Right lobe of liver (tissue), 6 donors: ENCODE measurements around the gene PLXNB3. TPM values are rescaled to one million over a fixed set of nuclear protein-coding genes. Genes with fewer than 3 reads are reported as not detected.

ENCODE experiments used
- ATAC-seq, 4 donors: fragments of 200-7000 bp; cut with Tn5 transposase; one replicate each; pipeline ENCODE4 v1.9.1; 2020; ENCODE audit warnings: mild to moderate bottlenecking in 4 of 4, moderate library complexity in 4 of 4
- DNase-seq, 3 donors: peaks; one replicate each; pipeline ENCODE4 v3.0.0-alpha.2; 2020
- H3K27ac ChIP-seq, 3 donors: fragments of 200-600 bp; one replicate each; pipeline ENCODE4 v1.8.0; 2022
- H3K27me3 ChIP-seq, 2 donors: fragments of 200-600 bp; one replicate each; pipeline ENCODE4 v1.8.0; 2022
- H3K36me3 ChIP-seq, 4 donors: fragments of 200-600 bp; sonication (generic) in 1 of 4; one replicate each; pipeline versions ENCODE4 v1.5.1 to v1.8.0; 2017 to 2022; ENCODE audit warnings: control low read depth in 1 of 4
- H3K4me1 ChIP-seq, 4 donors: fragments of 200-600 bp; sonication (generic) in 1 of 4; one replicate each; pipeline versions ENCODE4 v1.5.1 to v1.8.0; 2017 to 2022; ENCODE audit warnings: control low read depth in 1 of 4
- H3K4me3 ChIP-seq, 3 donors: fragments of 200-600 bp; one replicate each; pipeline ENCODE4 v1.8.0; 2022
- H3K9me3 ChIP-seq, 4 donors: fragments of 200-600 bp; sonication (generic) in 1 of 4; one replicate each; pipeline versions ENCODE4 v1.5.1 to v1.8.0; 2017 to 2022; ENCODE audit warnings: control low read depth in 1 of 4
- CTCF ChIP-seq, 4 donors: fragments of 200-600 bp in 3 of 4; fragments of 450-650 bp in 1 of 4; IDR thresholded peaks; one replicate each; pipeline versions ENCODE4 v1.5.1 to v1.8.0; 2016 to 2022; ENCODE audit warnings: antibody characterized with exemption in 4 of 4, mild to moderate bottlenecking in 2 of 4
- POLR2A ChIP-seq: fragments of 450-650 bp; IDR thresholded peaks from one replicate; pipeline ENCODE4 v1.6.1; 2017; ENCODE audit warnings: antibody characterized with exemption, mild to moderate bottlenecking
- WGBS: methylation state at CpG from one replicate; pipeline ENCODE4 v1.1.6; 2018; ENCODE audit warnings: low coverage, low lambda C conversion rate; ENCODE audit not compliant: insufficient coverage; ENCODE audit errors: missing lambda C conversion rate; 5-methylcytosine and 5-hydroxymethylcytosine counted together
- intact Hi-C, 2 donors: fragments of 100-400 bp; cut with DNase I; formaldehyde crosslinking; loops; one replicate each; pipeline versions ENCODE4 v1.11.2 to v1.14.1; 2022
- total RNA-seq, 6 experiments: library from RNA; depleted of rRNA in 2 of 6; stranded (reverse); fragments of >200 nt in 2 of 6; fragmentation: NEBNext Ultra II Directional in 3 of 6; extraction: Animal tissue kit (Norgen Biotek cat#: 25700) in 3 of 6; gene quantifications; one replicate each; pipeline versions ENCODE4 v1.1.0 to v1.2.4, GENCODE V29; 2016 to 2023
- donor health status: DM: no; HTN: yes; CAD: no.
- donor health status: DM: no; HTN: no; CAD: no.
- donor health status: DM: no; HTN: no; CAD: no.
- donor health status: DM: no; HTN: yes; CAD: no.
- donor health status: DM: no; HTN: yes; CAD: no.

Gene PLXNB3
- total RNA-seq, 6 experiments from 2014 or later, result 0.55 to 1.7 (median 0.94) TPM

DNA sequence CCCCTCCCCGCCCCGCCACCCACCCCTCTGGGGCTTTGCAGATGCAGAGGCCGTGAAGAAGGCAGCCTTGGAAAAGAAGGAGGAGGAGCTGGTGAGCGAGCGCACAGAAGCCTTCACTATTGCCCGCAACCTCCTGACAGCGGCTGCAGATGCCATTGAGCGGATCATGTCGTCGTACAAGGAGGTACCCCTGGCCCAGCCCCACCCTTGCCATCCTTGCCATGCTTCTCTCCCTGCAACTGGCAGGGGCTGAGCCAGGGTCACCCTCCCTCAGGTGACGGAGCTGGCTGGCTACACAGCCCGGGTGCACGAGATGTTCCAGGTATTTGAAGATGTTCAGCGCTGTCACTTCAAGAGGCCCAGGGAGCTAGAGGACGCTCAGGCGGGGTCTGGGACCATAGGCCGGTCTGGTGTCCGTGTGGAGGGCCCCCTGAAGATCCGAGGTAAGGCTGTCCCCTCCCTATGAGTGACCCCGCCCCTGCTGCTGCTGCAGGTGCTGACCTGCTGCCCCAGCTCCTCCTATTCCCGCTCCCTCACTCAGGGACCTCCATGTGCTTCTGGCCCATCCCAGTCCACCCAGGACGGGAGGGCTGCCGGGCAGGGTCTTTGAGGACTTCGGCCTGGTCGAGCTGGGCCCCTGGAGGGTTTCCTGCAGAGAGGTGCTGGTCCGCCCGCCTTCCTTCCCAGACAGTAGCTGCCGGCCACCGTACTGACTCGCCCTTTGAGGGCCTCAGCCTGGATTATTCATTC is 27.8 kb upstream of the PLXNB3 start:
- WGBS, result 82% methylated on average over 12 of the region's 30 CpGs
- DNase-seq (no peak), ATAC-seq (no peak)
- Histone ChIP-seq H3K36me3 (peaks cover 0 to 7% (median 0%) of the 10 kb centered on the region in 4 donors), H3K4me3 (no peak overlapping the region), H3K4me1 (no peaks in the 10 kb centered on the region), H3K27ac (no peak overlapping the region), H3K27me3 (no peaks in the 10 kb centered on the region), H3K9me3 (no peaks in the 10 kb centered on the region)
- intact Hi-C loops, result no loop called here
- TF ChIP-seq CTCF (IDR thresholded peaks at IDR 0.05) (no peak), POLR2A (no peak)

DNA sequence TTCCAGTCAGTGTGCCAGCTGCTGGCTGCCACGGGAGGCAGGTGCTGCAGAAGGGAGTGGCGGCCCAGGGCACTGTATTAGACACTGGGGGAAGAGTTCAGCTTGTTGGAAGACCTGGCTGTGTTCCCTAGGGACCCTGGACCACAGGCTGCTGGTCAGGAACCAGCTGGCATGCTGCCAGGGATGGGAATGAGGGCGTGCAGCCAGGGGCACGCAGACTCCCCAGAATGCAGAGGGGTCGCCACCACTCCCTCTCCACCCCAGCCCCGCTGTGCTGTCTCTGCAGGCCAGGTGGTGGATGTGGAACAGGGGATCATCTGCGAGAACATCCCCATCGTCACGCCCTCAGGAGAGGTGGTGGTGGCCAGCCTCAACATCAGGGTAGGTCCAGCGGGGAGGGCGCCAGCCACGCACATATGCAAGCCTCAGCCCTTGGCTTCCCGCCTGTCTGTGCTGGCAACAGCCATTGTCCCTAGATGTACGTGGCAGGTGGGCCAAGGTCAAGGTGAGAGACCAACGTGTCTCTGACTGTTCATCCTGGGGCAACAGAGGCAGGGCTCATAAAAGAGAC is 27.1 kb upstream of the PLXNB3 start:
- Histone ChIP-seq H3K27me3 (no peaks in the 10 kb centered on the region), H3K27ac (no peak overlapping the region), H3K9me3 (no peaks in the 10 kb centered on the region), H3K4me3 (no peak overlapping the region), H3K36me3 (peaks cover 0 to 7% (median 0%) of the 10 kb centered on the region in 4 donors), H3K4me1 (no peaks in the 10 kb centered on the region)
- peak in 1 of 3 donors; percentile 45 for DNase-seq
- WGBS, result no CpG with 5 or more reads among the region's 15 CpGs
- intact Hi-C loops, result no loop called here
- no peak for ATAC-seq
- TF ChIP-seq CTCF (IDR thresholded peaks at IDR 0.05), result no peak
- TF ChIP-seq POLR2A, result no peak

- Histone ChIP-seq H3K27ac (no peak overlapping the region), H3K36me3 (peaks cover 0 to 7% (median 0%) of the 10 kb centered on the region in 4 donors), H3K4me3 (no peak overlapping the region), H3K27me3 (no peaks in the 10 kb centered on the region), H3K4me1 (no peaks in the 10 kb centered on the region), H3K9me3 (no peaks in the 10 kb centered on the region)
- DNase-seq, result no peak
- no CpG with 5 or more reads among the region's 27 CpGs for WGBS
- ATAC-seq, result no peak
- TF ChIP-seq POLR2A (no peak), CTCF (IDR thresholded peaks at IDR 0.05) (no peak)
- intact Hi-C loops, result no loop called here
Measured at GRCh38 chrX:153738056-153738605, 25.9 kb upstream of the PLXNB3 start.

- Histone ChIP-seq H3K36me3 (peaks cover 0 to 7% (median 0%) of the 10 kb centered on the region in 4 donors), H3K9me3 (no peaks in the 10 kb centered on the region), H3K4me3 (no peak overlapping the region), H3K27me3 (no peaks in the 10 kb centered on the region), H3K4me1 (no peaks in the 10 kb centered on the region), H3K27ac (no peak overlapping the region)
- WGBS, result 74% methylated on average over 4 of the region's 29 CpGs
- TF ChIP-seq POLR2A, result no peak
- TF ChIP-seq CTCF (IDR thresholded peaks at IDR 0.05), result no peak
- no peak for DNase-seq
- peak in 1 of 4 donors; percentile 20 for ATAC-seq
- intact Hi-C loops, result no loop called here
Measured at GRCh38 chrX:153739754-153740486, 24.1 kb upstream of the PLXNB3 start.
